OCI-LY7 (cell line): ENCODE data around the gene ATP1B2. TPM values are rescaled to one million over a fixed set of nuclear protein-coding genes. Genes with fewer than 3 reads are reported as not detected.

Source experiments
- BruUV-seq: library from RNA; stranded (reverse); fragments of 400-500 nt; replicated peaks from 2 replicates; lab custom pipeline; 2021; lab: Mats Ljungman, UMichigan
- CTCF ChIA-PET: fragments of 300-600 bp; sonication (Branson Sonifier 250); formaldehyde crosslinking; loops from one replicate; lab custom pipeline; 2022; ENCODE audit warnings: antibody characterized with exemption; ENCODE audit not compliant: unreplicated experiment; lab: Charles Lee
- POLR2A ChIA-PET: fragments of 300-600 bp; sonication (Branson Sonifier 250); formaldehyde crosslinking; loops from one replicate; lab custom pipeline; 2022; ENCODE audit warnings: antibody characterized with exemption; lab: Charles Lee
- DNase-seq: peaks from one replicate; pipeline ENCODE4 v3.0.0-alpha.2; 2015; ENCODE audit warnings: low spot score
- H2AFZ ChIP-seq: fragments of 200-600 bp; sonication (generic), shearing (Covaris generic); 2 replicates; pipeline ENCODE4 v1.6.1; 2014; ENCODE audit warnings: mild to moderate bottlenecking, antibody characterized with exemption, low read length, moderate library complexity
- H3K27ac ChIP-seq: fragments of 200-600 bp; sonication (generic); 2 replicates; pipeline ENCODE4 v1.5.1; 2014; ENCODE audit warnings: mixed run types, low read depth, mild to moderate bottlenecking, moderate library complexity, low read length, inconsistent platforms; ENCODE audit not compliant: poor library complexity, severe bottlenecking
- H3K36me3 ChIP-seq: fragments of 200-600 bp; sonication (generic); 2 replicates; pipeline ENCODE4 v1.6.1; 2014; ENCODE audit warnings: mild to moderate bottlenecking, antibody characterized with exemption, low read length, moderate library complexity, mixed read lengths; ENCODE audit not compliant: insufficient read depth
- H3K4me1 ChIP-seq: fragments of 200-600 bp; sonication (generic); 2 replicates; pipeline ENCODE4 v1.5.1; 2014; ENCODE audit warnings: mild to moderate bottlenecking, low read length; ENCODE audit not compliant: insufficient read depth, poor library complexity, severe bottlenecking
- H3K4me2 ChIP-seq: fragments of 200-600 bp; sonication (generic); 2 replicates; pipeline ENCODE4 v1.6.1; 2014; ENCODE audit warnings: mild to moderate bottlenecking, low read length
- H3K4me3 ChIP-seq: fragments of 200-600 bp; sonication (generic); 2 replicates; pipeline ENCODE4 v1.5.1; 2014; ENCODE audit warnings: mild to moderate bottlenecking, low read depth, low read length; ENCODE audit not compliant: poor library complexity, severe bottlenecking
- H3K79me2 ChIP-seq: fragments of 200-600 bp; sonication (generic); 2 replicates; pipeline ENCODE4 v1.6.1; 2016; ENCODE audit warnings: low read depth, mild to moderate bottlenecking, low read length, moderate library complexity, mixed read lengths; ENCODE audit not compliant: insufficient read depth
- H3K9me2 ChIP-seq: fragments of 200-600 bp; sonication (generic); 2 replicates; pipeline ENCODE4 v1.6.1; 2016; ENCODE audit warnings: mild to moderate bottlenecking, low read length, mixed read lengths; ENCODE audit not compliant: insufficient read depth
- H3K9me3 ChIP-seq: fragments of 200-600 bp; sonication (generic); 2 replicates; pipeline ENCODE4 v1.6.1; 2014; ENCODE audit warnings: mild to moderate bottlenecking, mixed run types, low read length, mixed read lengths
- H4K20me1 ChIP-seq: fragments of 200-600 bp; sonication (generic); 2 replicates; pipeline ENCODE4 v1.6.1; 2014; ENCODE audit warnings: mild to moderate bottlenecking, antibody characterized with exemption, low read length, moderate library complexity, mixed read lengths; ENCODE audit not compliant: insufficient read depth
- EZH2phosphoT487 ChIP-seq: fragments of 200-600 bp; sonication (generic); IDR thresholded peaks from 2 replicates; pipeline ENCODE4 v1.6.1; 2018; ENCODE audit warnings: low read depth, borderline replicate concordance, mild to moderate bottlenecking, mixed run types, antibody characterized with exemption, low read length, moderate library complexity, mixed read lengths
- intact Hi-C: fragments of 100-400 bp; cut with micrococcal nuclease; formaldehyde crosslinking; loops from one replicate; pipeline ENCODE4 v1.10.0; 2022; ENCODE audit not compliant: unreplicated experiment
- total RNA-seq, 2 experiments: library from RNA; depleted of rRNA in 1 of 2; stranded (reverse); fragments of >200 nt in 1 of 2; shearing (Covaris generic) in 1 of 2; gene quantifications; 2 replicates each; pipeline ENCODE4 v1.2.3, GENCODE V29; 2014 to 2022
- TF ChIP-seq, protein P1 (sequence below): fragments of 200-600 bp; sonication (generic); conservative IDR thresholded peaks from 2 replicates; pipeline ENCODE4 v1.5.1; 2014; ENCODE audit warnings: mild to moderate bottlenecking, antibody characterized with exemption, low read length, moderate library complexity, mixed read lengths

Gene ATP1B2
- total RNA-seq, 2 experiments from 2014 or later, result not detected

DNA sequence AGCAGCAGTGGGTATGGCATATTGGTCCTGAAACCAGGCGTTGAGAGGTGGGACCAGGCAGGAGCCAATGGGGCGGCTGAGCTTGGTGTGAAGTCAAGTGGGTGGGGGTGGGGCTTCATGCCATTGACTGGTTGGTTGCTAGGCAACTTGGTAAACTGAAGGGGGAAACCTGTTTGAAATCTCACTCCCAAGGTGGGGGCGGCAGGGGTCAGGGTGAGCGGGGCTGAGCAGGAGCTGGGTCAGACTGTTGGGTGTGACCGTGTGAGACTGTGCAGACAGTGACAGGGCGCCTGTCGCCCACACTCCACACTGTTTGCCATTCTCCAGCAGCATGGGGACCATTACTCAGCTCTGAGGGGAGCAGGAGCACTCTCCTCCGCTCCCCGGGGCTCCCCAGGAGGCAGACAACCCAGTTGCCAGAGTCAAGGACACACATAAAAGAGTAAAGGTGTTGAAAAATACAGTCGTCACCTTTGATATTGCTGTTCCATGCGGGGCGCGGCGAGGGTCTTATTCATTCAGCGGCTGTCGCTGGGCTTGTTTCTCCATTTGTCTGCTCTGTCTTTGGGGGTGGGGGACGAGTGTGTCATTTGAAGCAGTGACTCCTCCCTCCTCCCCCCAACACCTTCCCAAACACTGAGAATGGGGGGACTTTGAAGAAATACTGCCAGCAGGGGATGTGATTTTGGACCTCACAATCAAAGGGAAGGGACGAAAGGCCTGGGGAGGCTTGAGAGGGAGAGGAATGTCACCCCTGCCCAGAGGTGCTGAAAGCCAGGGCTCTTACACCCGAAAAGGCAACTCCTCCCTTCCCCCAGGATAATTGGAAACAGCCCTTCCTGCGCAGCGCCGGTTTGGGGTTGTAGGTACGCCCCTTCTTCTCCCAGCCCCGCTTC lies 53.1 kb downstream of the ATP1B2 start:
- POLR2A ChIA-PET, result interaction anchor here (0.6 kb wide), 1 partner anchor 372 kb away, joined by 3 read pairs; no protein-coding TSS in a partner anchor
- Histone ChIP-seq H2AFZ (no peak overlapping the region), H4K20me1 (no peaks in the 10 kb centered on the region; the same call in 1 of the 2 replicates), H3K79me2 (no peaks in the 10 kb centered on the region), H3K4me2 (no peak overlapping the region), H3K27ac (no peak overlapping the region), H3K4me3 (no peak overlapping the region), H3K4me1 (no peaks in the 10 kb centered on the region), H3K9me3 (no peaks in the 10 kb centered on the region), H3K36me3 (peaks cover 8% of the 10 kb centered on the region), H3K9me2 (no peaks in the 10 kb centered on the region)
- intact Hi-C loops, result no loop called here
- TF ChIP-seq EZH2phosphoT487, result no peak
- TF ChIP-seq, protein P1, sequence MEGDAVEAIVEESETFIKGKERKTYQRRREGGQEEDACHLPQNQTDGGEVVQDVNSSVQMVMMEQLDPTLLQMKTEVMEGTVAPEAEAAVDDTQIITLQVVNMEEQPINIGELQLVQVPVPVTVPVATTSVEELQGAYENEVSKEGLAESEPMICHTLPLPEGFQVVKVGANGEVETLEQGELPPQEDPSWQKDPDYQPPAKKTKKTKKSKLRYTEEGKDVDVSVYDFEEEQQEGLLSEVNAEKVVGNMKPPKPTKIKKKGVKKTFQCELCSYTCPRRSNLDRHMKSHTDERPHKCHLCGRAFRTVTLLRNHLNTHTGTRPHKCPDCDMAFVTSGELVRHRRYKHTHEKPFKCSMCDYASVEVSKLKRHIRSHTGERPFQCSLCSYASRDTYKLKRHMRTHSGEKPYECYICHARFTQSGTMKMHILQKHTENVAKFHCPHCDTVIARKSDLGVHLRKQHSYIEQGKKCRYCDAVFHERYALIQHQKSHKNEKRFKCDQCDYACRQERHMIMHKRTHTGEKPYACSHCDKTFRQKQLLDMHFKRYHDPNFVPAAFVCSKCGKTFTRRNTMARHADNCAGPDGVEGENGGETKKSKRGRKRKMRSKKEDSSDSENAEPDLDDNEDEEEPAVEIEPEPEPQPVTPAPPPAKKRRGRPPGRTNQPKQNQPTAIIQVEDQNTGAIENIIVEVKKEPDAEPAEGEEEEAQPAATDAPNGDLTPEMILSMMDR, result no peak
- BruUV-seq, result no TSS peak
- CTCF ChIA-PET, result no interaction called here
- peak; percentile 34 for DNase-seq

DNA sequence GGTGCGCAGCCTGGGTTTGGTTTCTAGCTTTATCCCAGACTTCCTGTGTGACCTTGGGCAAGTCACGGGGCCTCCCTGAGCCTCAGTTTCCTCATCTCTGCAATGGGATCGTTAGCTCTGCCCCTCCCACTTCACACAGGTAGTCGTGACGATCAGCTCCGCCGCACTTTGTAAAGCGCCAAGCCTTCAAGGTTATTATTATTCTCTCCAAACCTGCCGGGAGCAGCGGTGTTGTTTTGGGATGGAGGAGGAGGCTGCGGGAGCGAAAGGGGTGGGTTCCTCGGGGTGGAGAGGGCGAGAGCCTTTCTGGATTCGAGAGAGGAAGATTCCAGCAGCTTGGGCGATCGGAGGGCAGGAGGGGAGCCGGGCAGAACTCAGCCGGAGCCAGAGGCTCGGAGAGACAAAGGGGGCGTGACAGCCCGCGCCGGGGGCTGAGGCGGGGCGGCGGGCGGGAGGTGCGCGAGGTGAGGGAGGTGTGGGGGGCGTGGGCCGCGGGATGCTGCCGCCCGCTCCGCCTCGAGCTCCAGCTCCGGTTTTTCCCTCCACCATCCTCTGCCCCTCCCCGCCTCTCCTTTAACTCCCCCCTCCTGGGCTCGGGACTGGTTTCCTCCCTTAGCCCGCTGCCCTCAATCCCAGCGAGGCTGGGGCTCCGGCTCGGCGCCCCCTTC lies 54.0 kb downstream of the ATP1B2 start, which contains the start of gene EFNB3:
Gene EFNB3, plus strand, starts transcription at position 602 of the 668 bp plus-strand sequence. CDS start 397 bp downstream, outside the sequence.
- ChIA-PET POLR2A (interaction anchor here (0.6 kb wide), 1 partner anchor 18 kb away, joined by 3 read pairs; no protein-coding TSS in a partner anchor), CTCF (no interaction called here)
- intact Hi-C loops, result no loop called here
- Histone ChIP-seq H3K27ac (no peak within 1 kb of the TSS), H3K4me1 (no peaks in the 10 kb centered on the region), H3K36me3 (peaks cover 8% of the 10 kb centered on the region), H2AFZ (no peak within 1 kb of the TSS), H3K4me2 (no peak within 1 kb of the TSS), H3K9me2 (no peaks in the 10 kb centered on the region), H4K20me1 (no peaks in the 10 kb centered on the region; the same call in 1 of the 2 replicates), H3K4me3 (no peak within 1 kb of the TSS), H3K79me2 (no peaks in the 10 kb centered on the region), H3K9me3 (no peaks in the 10 kb centered on the region)
- no peak for DNase-seq
- no peak for TF ChIP-seq EZH2phosphoT487
- TF ChIP-seq, protein P1, result no peak
- BruUV-seq, result no TSS peak
